NCI-H1105 treated with DMSO at 0.1 percent for 48 hours (cell line): ENCODE measurements around the gene NOP14.

Source experiments
- DNase-seq: peaks from one replicate; lab custom pipeline; 2025; lab: John Stamatoyannopoulos, UW

NOP14 gene

GRCh38 chr4:2914256-2915126 lies 48.7 kb downstream of the NOP14 start:
- no peak for DNase-seq

- no peak for DNase-seq
Observed at GRCh38 chr4:2913168-2913567, 50.0 kb downstream of the NOP14 start.

GRCh38 chr4:2911868-2912267 lies 51.3 kb downstream of the NOP14 start:
- no peak for DNase-seq

- DNase-seq = no peak
Observed at GRCh38 chr4:2910409-2910808, 52.8 kb downstream of the NOP14 start.

GRCh38 chr4:2909583-2909982 lies 53.6 kb downstream of the NOP14 start:
- DNase-seq = no peak

GRCh38 chr4:2908686-2909085 lies 54.5 kb downstream of the NOP14 start:
- DNase-seq = no peak

GRCh38 chr4:2907706-2908293 lies 55.4 kb downstream of the NOP14 start:
- DNase-seq = no peak

GRCh38 chr4:2907226-2907625 lies 56.0 kb downstream of the NOP14 start:
- DNase-seq = no peak

- no peak for DNase-seq
Observed at GRCh38 chr4:2906218-2906617, 57.0 kb downstream of the NOP14 start.

GRCh38 chr4:2905544-2905943 lies 57.7 kb downstream of the NOP14 start:
- no peak for DNase-seq

GRCh38 chr4:2902126-2902525 lies 61.1 kb downstream of the NOP14 start:
- no peak for DNase-seq

GRCh38 chr4:2901186-2901585 lies 62.0 kb downstream of the NOP14 start:
- no peak for DNase-seq

- DNase-seq = no peak
Observed at GRCh38 chr4:2900741-2901140, 62.5 kb downstream of the NOP14 start.

- DNase-seq = no peak
Observed at GRCh38 chr4:2898001-2898400, 65.2 kb downstream of the NOP14 start.

GRCh38 chr4:2893772-2894171 lies 69.4 kb downstream of the NOP14 start:
- no peak for DNase-seq

- no peak for DNase-seq
Observed at GRCh38 chr4:2891294-2891693, 71.9 kb downstream of the NOP14 start.

- DNase-seq = no peak
Observed at GRCh38 chr4:2888886-2889285, 74.3 kb downstream of the NOP14 start.
